HG02588 (cell line): ENCODE measurements around the gene CARD11.

Experiments used
- ATAC-seq: cut with Tn5 transposase; IDR thresholded peaks from one replicate; pipeline ENCODE4 v1.9.1; 2021; ENCODE audit warnings: mild to moderate bottlenecking, moderate library complexity; ENCODE audit not compliant: unreplicated experiment

The CARD11 gene

DNA sequence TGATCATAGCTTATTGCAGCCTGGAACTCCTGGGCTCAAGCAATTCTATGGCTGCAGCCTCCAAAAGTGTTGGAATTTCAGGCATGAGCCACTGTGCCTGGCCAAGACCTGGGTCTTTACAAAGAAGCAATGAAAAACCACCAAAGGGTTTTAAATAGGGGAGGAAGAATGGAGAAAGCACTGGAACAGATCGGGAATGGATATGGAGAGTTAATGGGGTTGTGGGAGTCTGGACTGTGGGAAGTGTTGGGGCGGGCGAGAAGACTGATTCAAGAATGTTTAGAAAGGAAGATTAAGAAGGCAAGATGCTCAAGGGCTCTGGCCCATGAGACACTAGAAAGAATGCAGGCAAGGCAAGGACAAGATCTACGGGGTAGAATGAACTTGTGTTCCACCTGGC is 98.5 kb downstream of the CARD11 start:
- ATAC-seq = no peak

DNA sequence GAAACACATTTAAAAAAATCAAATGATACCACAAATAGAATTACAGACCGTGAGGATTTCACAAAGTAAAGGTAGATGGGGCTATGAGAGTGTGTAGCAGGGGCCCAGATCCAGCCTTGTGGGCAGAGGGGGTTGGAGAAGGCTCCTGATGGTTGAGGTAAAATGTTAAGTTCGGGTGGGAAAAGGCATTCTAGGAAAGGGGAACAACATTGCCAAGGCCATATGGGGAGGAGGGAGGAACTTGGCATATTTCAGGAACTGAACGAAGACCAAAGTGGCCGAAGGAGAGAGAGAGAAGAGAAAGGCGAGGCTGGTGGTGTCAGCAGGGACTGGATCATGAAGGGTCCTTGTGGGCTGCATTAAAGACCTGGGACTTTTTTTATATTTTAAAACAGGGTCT is 98.9 kb downstream of the CARD11 start:
- no peak for ATAC-seq

- ATAC-seq = no peak
These were observed 99.6 kb downstream of the CARD11 start for GRCh38 chr7:2943851-2944601.

- ATAC-seq = no peak
These were observed 102.3 kb downstream of the CARD11 start for GRCh38 chr7:2941216-2941859.

GRCh38 chr7:2940466-2940865 is 103.2 kb downstream of the CARD11 start:
- ATAC-seq = no peak

- no peak for ATAC-seq
These were observed 104.3 kb downstream of the CARD11 start for GRCh38 chr7:2939193-2939885.

DNA sequence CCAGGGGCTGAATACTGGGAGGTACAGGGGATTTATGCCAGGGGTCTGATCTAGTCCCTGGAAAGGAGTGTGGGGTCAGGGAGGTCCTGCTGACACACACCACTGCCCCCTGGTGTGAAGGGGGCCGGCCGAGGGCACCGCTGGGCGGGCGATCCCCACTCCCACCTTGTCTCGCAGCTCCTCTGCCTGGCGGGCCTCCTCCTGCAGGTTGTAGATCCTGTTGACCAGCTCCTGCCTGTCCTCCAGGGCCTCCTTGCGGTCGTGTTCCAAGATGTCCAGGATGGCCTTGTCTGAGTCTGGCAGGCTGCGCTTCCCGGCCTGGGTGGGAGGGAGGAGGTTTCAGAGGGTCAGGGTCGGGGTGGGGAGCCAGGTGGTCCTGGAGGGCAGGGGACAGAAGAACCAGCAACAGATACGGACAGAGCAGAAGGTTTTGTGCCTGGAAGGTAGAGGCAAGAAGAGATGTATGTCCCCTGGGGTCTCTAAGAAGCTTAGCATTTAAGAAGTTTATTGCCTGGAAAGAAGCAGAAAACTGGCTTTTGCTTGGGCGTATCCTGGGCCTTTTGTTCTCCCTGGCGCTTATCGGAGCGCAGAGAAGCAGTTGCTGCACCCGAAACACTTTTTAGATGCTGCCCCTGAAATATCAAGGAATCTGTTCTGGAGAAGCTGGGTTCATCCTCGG is 105.0 kb downstream of the CARD11 start:
- no peak for ATAC-seq

GRCh38 chr7:2937701-2938513 is 105.8 kb downstream of the CARD11 start:
- no peak for ATAC-seq

GRCh38 chr7:2936891-2937580 is 106.6 kb downstream of the CARD11 start:
- ATAC-seq = no peak

GRCh38 chr7:2936301-2936700 is 107.4 kb downstream of the CARD11 start:
- no peak for ATAC-seq

- ATAC-seq = no peak
These were observed 108.5 kb downstream of the CARD11 start for GRCh38 chr7:2934984-2935740.

GRCh38 chr7:2934211-2934731 is 109.4 kb downstream of the CARD11 start:
- ATAC-seq = no peak

DNA sequence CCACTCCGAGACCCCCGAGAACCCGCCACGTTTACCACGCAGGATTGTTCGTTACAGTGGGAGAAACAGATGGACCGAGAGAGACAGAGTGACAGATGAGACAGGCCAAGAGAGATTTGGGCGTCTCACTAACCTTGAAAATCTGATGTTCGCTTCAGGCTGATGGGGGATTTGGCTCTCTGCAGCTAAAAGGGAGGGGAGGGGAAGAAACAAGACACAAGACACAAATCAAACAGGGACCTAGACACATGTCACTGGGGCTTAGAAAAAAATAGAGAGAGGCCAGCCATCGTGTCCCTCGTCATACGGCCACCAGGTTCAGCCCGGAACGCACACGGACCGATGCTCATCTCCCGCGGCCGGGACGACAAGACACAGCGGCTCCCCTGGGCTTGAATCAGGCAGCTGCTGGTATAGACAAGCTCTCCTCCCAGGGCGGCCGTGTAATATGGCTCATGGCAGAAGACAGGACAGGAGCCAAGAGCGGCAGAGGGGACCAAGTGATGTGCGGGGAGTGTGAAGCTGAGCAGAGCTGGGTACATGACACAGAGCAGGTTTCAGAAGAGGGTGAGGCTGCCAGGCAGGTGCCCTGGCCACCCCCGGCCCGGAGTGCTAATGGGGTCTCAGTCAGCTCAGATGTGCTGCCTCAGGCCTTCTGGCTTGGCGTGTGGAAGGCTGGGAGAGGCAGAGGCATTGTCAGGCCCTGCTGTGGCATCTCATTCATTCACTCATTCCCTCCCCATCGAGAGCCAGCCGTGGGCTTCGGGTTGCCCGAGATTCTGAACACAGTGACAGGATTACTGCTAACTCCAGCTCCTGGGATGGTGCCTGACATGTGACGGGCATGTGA is 111.0 kb downstream of the CARD11 start:
- ATAC-seq = no peak

- ATAC-seq = no peak
These were observed 112.6 kb downstream of the CARD11 start for GRCh38 chr7:2931034-2931415.

DNA sequence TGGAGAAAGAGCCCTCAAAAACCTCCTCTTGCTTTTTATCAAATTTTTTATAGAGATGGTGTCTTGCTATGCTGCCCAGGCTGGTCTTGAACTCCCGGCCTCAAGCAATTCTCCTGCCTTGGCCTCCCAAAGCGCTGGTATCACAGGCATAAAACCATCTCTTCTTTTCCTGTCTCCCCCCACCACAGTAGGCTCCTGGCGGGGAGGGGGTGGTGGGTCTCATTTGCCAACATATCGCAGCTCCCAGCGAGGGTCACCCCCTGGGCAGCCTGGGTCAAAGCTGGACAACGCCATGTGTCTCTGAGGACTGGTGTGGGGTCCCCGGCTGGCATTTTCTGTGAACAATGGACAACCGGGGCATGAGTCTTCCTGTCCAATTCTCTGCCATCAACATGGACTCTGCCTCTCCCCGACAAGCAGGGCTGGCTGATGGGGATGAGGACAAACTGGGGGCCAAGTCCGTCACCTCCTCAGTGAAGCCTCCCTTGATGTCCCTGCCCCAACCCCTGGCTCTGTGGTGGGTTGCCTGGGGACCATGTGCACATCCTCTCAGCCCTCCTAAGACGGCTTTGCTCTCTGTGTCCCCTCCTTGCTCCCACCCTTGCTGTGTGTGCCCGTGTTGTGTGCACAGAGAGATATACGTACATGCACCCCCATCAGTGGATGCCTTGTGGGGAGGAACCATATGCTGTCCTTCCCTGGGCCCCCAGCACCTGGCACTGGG is 113.2 kb downstream of the CARD11 start:
- ATAC-seq = no peak

GRCh38 chr7:2929321-2930201 is 114.1 kb downstream of the CARD11 start:
- ATAC-seq = no peak
